Tibial nerve (tissue), 3 donors: ENCODE measurements around the gene CTXN1.

Experiments
- EP300 ChIP-seq, 2 donors: sonication (generic); formaldehyde crosslinking; IDR thresholded peaks; one replicate each; pipeline ENCODE4 v1.6.1; 2017; ENCODE audit warnings: antibody characterized with exemption in 2 of 2, mild to moderate bottlenecking in 1 of 2
- POLR2A ChIP-seq, 2 donors: fragments of 450-650 bp; IDR thresholded peaks; one replicate each; pipeline ENCODE4 v1.6.1; 2017; ENCODE audit warnings: antibody characterized with exemption in 2 of 2, mild to moderate bottlenecking in 2 of 2, moderate library complexity in 2 of 2

GRCh38 chr19:7920519-7921301, 5.2 kb downstream of the CTXN1 start:
- peak in 1 of 2 donors; percentile 54 for TF ChIP-seq POLR2A (IDR thresholded peaks at IDR 0.05)
- TF ChIP-seq EP300 (IDR thresholded peaks at IDR 0.05): peak in 1 of 2 donors; percentile 74
